Activated T-helper 1 cell treated with anti-CD3 and anti-CD28 coated beads, Interleukin-12 subunit alpha, Interleukin-12 subunit beta, Interleukin-2, Interleukin-4 antibody, amounts not matched to agents 30 ng/mL and 10 ng/mL and 1 ng/mL, durations not matched to agents 14 hours and 24 hours and 36 hours (primary cell): ENCODE measurements around the gene MBOAT2. TPM values are rescaled to one million over a fixed set of nuclear protein-coding genes. Genes with fewer than 3 reads are reported as not detected.

Experiments used
- DNase-seq: peaks from one replicate; pipeline ENCODE4 v3.0.0; 2021; ENCODE audit warnings: low spot score
- H3K27ac Mint-ChIP-seq: one replicate; pipeline ENCODE4 v1.8.0; 2021; ENCODE audit warnings: mild to moderate bottlenecking, mixed read lengths
- H3K27me3 Mint-ChIP-seq: one replicate; pipeline ENCODE4 v1.8.0; 2022; ENCODE audit warnings: mild to moderate bottlenecking, moderate library complexity, mixed read lengths; ENCODE audit not compliant: insufficient read depth
- H3K36me3 Mint-ChIP-seq: one replicate; pipeline ENCODE4 v1.8.0; 2021; ENCODE audit warnings: low read depth, mixed read lengths
- H3K4me1 Mint-ChIP-seq: one replicate; pipeline ENCODE4 v1.8.0; 2021; ENCODE audit warnings: low read depth, mixed read lengths
- H3K4me3 Mint-ChIP-seq: one replicate; pipeline ENCODE4 v1.8.0; 2021; ENCODE audit warnings: mild to moderate bottlenecking, moderate library complexity, mixed read lengths
- H3K9me3 Mint-ChIP-seq: one replicate; pipeline ENCODE4 v1.8.0; 2021; ENCODE audit warnings: mixed read lengths
- intact Hi-C: fragments of 100-400 bp; cut with micrococcal nuclease; formaldehyde crosslinking; loops from one replicate; pipeline ENCODE4 v1.15.1; 2024
- total RNA-seq: library from RNA; stranded (reverse); gene quantifications from 2 replicates; pipeline ENCODE4 v1.2.3, GENCODE V29; 2022

The MBOAT2 gene
- total RNA-seq, 1 donor from 2014 or later = 4.5 TPM

GRCh38 chr2:8997631-8998030 is 5.9 kb downstream of the MBOAT2 start:
- Mint-ChIP-seq H3K4me1 (peaks cover 11% of the 10 kb centered on the region), H3K27me3 (peaks cover 15% of the 10 kb centered on the region), H3K4me3 (no peak overlapping the region), H3K27ac (no peak overlapping the region), H3K36me3 (no peaks in the 10 kb centered on the region), H3K9me3 (no peaks in the 10 kb centered on the region)
- DNase-seq = no peak
- intact Hi-C loops = no loop called here

GRCh38 chr2:8997108-8997507 is 6.4 kb downstream of the MBOAT2 start:
- H3K4me1 Mint-ChIP-seq = peaks cover 8% of the 10 kb centered on the region
- no peaks in the 10 kb centered on the region for H3K9me3 Mint-ChIP-seq
- no peak overlapping the region for H3K27ac Mint-ChIP-seq
- DNase-seq = no peak
- no peaks in the 10 kb centered on the region for H3K36me3 Mint-ChIP-seq
- intact Hi-C loops = no loop called here
- H3K27me3 Mint-ChIP-seq = peaks cover 12% of the 10 kb centered on the region
- H3K4me3 Mint-ChIP-seq = no peak overlapping the region

GRCh38 chr2:8996006-8996405 is 7.5 kb downstream of the MBOAT2 start:
- Mint-ChIP-seq H3K27me3 (peaks cover 14% of the 10 kb centered on the region), H3K36me3 (no peaks in the 10 kb centered on the region), H3K9me3 (no peaks in the 10 kb centered on the region), H3K4me3 (no peak overlapping the region), H3K27ac (no peak overlapping the region), H3K4me1 (peaks cover 8% of the 10 kb centered on the region)
- intact Hi-C loops = no loop called here
- DNase-seq = no peak

GRCh38 chr2:8994386-8994785 is 9.1 kb downstream of the MBOAT2 start:
- Mint-ChIP-seq H3K27me3 (peaks cover 18% of the 10 kb centered on the region), H3K9me3 (no peaks in the 10 kb centered on the region), H3K4me1 (peaks cover under 1% of the 10 kb centered on the region), H3K4me3 (no peak overlapping the region), H3K36me3 (no peaks in the 10 kb centered on the region), H3K27ac (no peak overlapping the region)
- intact Hi-C loops = no loop called here
- DNase-seq = no peak

- Mint-ChIP-seq H3K9me3 (no peaks in the 10 kb centered on the region), H3K27ac (no peak overlapping the region), H3K4me3 (no peak overlapping the region), H3K36me3 (no peaks in the 10 kb centered on the region), H3K4me1 (no peaks in the 10 kb centered on the region), H3K27me3 (peaks cover 18% of the 10 kb centered on the region)
- intact Hi-C loops = no loop called here
- no peak for DNase-seq
These were observed 9.6 kb downstream of the MBOAT2 start for GRCh38 chr2:8993902-8994278.

- peaks cover 16% of the 10 kb centered on the region for H3K27me3 Mint-ChIP-seq
- intact Hi-C loops = no loop called here
- H3K36me3 Mint-ChIP-seq = no peaks in the 10 kb centered on the region
- H3K4me1 Mint-ChIP-seq = no peaks in the 10 kb centered on the region
- H3K27ac Mint-ChIP-seq = no peak overlapping the region
- H3K4me3 Mint-ChIP-seq = no peak overlapping the region
- H3K9me3 Mint-ChIP-seq = no peaks in the 10 kb centered on the region
- DNase-seq = no peak
These were observed 10.1 kb downstream of the MBOAT2 start for GRCh38 chr2:8993196-8993901.

- DNase-seq = no peak
- Mint-ChIP-seq H3K36me3 (no peaks in the 10 kb centered on the region), H3K9me3 (no peaks in the 10 kb centered on the region), H3K27ac (no peak overlapping the region), H3K27me3 (peaks cover 16% of the 10 kb centered on the region), H3K4me1 (no peaks in the 10 kb centered on the region), H3K4me3 (no peak overlapping the region)
- intact Hi-C loops = no loop called here
These were observed 10.8 kb downstream of the MBOAT2 start for GRCh38 chr2:8992643-8993042.

GRCh38 chr2:8989536-8990079 is 13.9 kb downstream of the MBOAT2 start:
- H3K27ac Mint-ChIP-seq = no peak overlapping the region
- H3K36me3 Mint-ChIP-seq = no peaks in the 10 kb centered on the region
- no peak overlapping the region for H3K4me3 Mint-ChIP-seq
- DNase-seq = no peak
- H3K27me3 Mint-ChIP-seq = peaks cover 19% of the 10 kb centered on the region
- intact Hi-C loops = no loop called here
- no peaks in the 10 kb centered on the region for H3K4me1 Mint-ChIP-seq
- H3K9me3 Mint-ChIP-seq = no peaks in the 10 kb centered on the region

- Mint-ChIP-seq H3K4me3 (no peak overlapping the region), H3K27ac (no peak overlapping the region), H3K9me3 (no peaks in the 10 kb centered on the region), H3K4me1 (no peaks in the 10 kb centered on the region), H3K36me3 (no peaks in the 10 kb centered on the region), H3K27me3 (peaks cover 12% of the 10 kb centered on the region)
- no peak for DNase-seq
- intact Hi-C loops = no loop called here
These were observed 16.1 kb downstream of the MBOAT2 start for GRCh38 chr2:8987410-8987809.

GRCh38 chr2:8986327-8986976 is 17.0 kb downstream of the MBOAT2 start:
- no peak overlapping the region for H3K4me3 Mint-ChIP-seq
- intact Hi-C loops = no loop called here
- no peaks in the 10 kb centered on the region for H3K9me3 Mint-ChIP-seq
- H3K27ac Mint-ChIP-seq = no peak overlapping the region
- no peaks in the 10 kb centered on the region for H3K4me1 Mint-ChIP-seq
- peaks cover 13% of the 10 kb centered on the region for H3K27me3 Mint-ChIP-seq
- H3K36me3 Mint-ChIP-seq = no peaks in the 10 kb centered on the region
- DNase-seq = no peak

GRCh38 chr2:8985561-8986326 is 17.7 kb downstream of the MBOAT2 start:
- Mint-ChIP-seq H3K36me3 (no peaks in the 10 kb centered on the region), H3K9me3 (no peaks in the 10 kb centered on the region), H3K4me3 (no peak overlapping the region), H3K4me1 (no peaks in the 10 kb centered on the region), H3K27me3 (peaks cover 8% of the 10 kb centered on the region), H3K27ac (no peak overlapping the region)
- no peak for DNase-seq
- intact Hi-C loops = no loop called here

- no peaks in the 10 kb centered on the region for H3K4me1 Mint-ChIP-seq
- H3K36me3 Mint-ChIP-seq = no peaks in the 10 kb centered on the region
- no peak overlapping the region for H3K4me3 Mint-ChIP-seq
- intact Hi-C loops = no loop called here
- peaks cover 7% of the 10 kb centered on the region for H3K27me3 Mint-ChIP-seq
- no peak overlapping the region for H3K27ac Mint-ChIP-seq
- DNase-seq = no peak
- H3K9me3 Mint-ChIP-seq = no peaks in the 10 kb centered on the region
These were observed 18.6 kb downstream of the MBOAT2 start for GRCh38 chr2:8984855-8985254.

- intact Hi-C loops = no loop called here
- Mint-ChIP-seq H3K4me1 (no peaks in the 10 kb centered on the region), H3K9me3 (no peaks in the 10 kb centered on the region), H3K4me3 (no peak overlapping the region), H3K27ac (no peak overlapping the region), H3K27me3 (peaks cover 7% of the 10 kb centered on the region), H3K36me3 (no peaks in the 10 kb centered on the region)
- no peak for DNase-seq
These were observed 19.3 kb downstream of the MBOAT2 start for GRCh38 chr2:8984157-8984556.
